OCI-LY1 (cell line): ENCODE measurements around the gene SAP130.

Experiments used
- H2AFZ ChIP-seq: fragments of 200-600 bp; sonication (generic), shearing (Covaris generic); 2 replicates; pipeline ENCODE4 v1.6.0; 2014; ENCODE audit warnings: antibody characterized with exemption, mild to moderate bottlenecking, low read length
- H3F3A ChIP-seq: fragments of 200-600 bp; sonication (generic), shearing (Covaris generic); 2 replicates; pipeline ENCODE4 v1.6.0; 2014; ENCODE audit warnings: mild to moderate bottlenecking, antibody characterized with exemption, low read length, moderate library complexity; ENCODE audit not compliant: insufficient read depth
- H3K27ac ChIP-seq: fragments of 200-600 bp; sonication (generic); 2 replicates; pipeline ENCODE4 v1.5.1; 2014; ENCODE audit warnings: low read length, mixed run types, mild to moderate bottlenecking, low read depth; ENCODE audit not compliant: poor library complexity, severe bottlenecking
- H3K27me3 ChIP-seq: fragments of 200-600 bp; sonication (generic); 2 replicates; pipeline ENCODE4 v1.6.0; 2014; ENCODE audit warnings: antibody characterized with exemption, mild to moderate bottlenecking, low read length, moderate library complexity; ENCODE audit not compliant: insufficient read depth
- H3K36me3 ChIP-seq: fragments of 200-600 bp; sonication (generic); 2 replicates; pipeline ENCODE4 v1.6.1; 2014; ENCODE audit warnings: mild to moderate bottlenecking, antibody characterized with exemption, low read length, moderate library complexity, mixed read lengths; ENCODE audit not compliant: insufficient read depth
- H3K4me1 ChIP-seq: fragments of 200-600 bp; sonication (generic); 2 replicates; pipeline ENCODE4 v1.5.1; 2014; ENCODE audit warnings: mild to moderate bottlenecking, low read length, moderate library complexity; ENCODE audit not compliant: insufficient read depth, severe bottlenecking
- H3K4me2 ChIP-seq: fragments of 200-600 bp; sonication (generic), shearing (Covaris generic); 2 replicates; pipeline ENCODE4 v1.6.1; 2014; ENCODE audit warnings: low read length
- H3K4me3 ChIP-seq: fragments of 200-600 bp; sonication (generic); 2 replicates; pipeline ENCODE4 v1.5.1; 2014; ENCODE audit warnings: low read length, low read depth, mild to moderate bottlenecking, mixed read lengths; ENCODE audit not compliant: poor library complexity, severe bottlenecking
- H3K79me2 ChIP-seq: fragments of 200-600 bp; shearing (Covaris generic); 2 replicates; pipeline ENCODE4 v1.6.1; 2016; ENCODE audit warnings: mixed run types, low read length, mixed read lengths; ENCODE audit not compliant: insufficient read depth
- H3K9ac ChIP-seq: fragments of 200-600 bp; sonication (generic), shearing (Covaris generic); 2 replicates; pipeline ENCODE4 v1.6.1; 2014; ENCODE audit warnings: mild to moderate bottlenecking, low read length, mixed read lengths
- H3K9me2 ChIP-seq: fragments of 200-600 bp; sonication (generic), shearing (Covaris generic); 2 replicates; pipeline ENCODE4 v1.6.1; 2014; ENCODE audit warnings: low read depth, mild to moderate bottlenecking, low read length, mixed read lengths
- H3K9me3 ChIP-seq: fragments of 200-600 bp; shearing (Covaris generic); 2 replicates; pipeline ENCODE4 v1.6.1; 2014; ENCODE audit warnings: low read length, mixed read lengths
- H4K20me1 ChIP-seq: fragments of 200-600 bp; sonication (generic), shearing (Covaris generic); 2 replicates; pipeline ENCODE4 v1.6.0; 2016; ENCODE audit warnings: mild to moderate bottlenecking, low read length; ENCODE audit not compliant: insufficient read depth
- EZH2 ChIP-seq: fragments of 200-600 bp; sonication (generic), shearing (Covaris generic); IDR thresholded peaks from 2 replicates; pipeline ENCODE4 v1.8.0; 2017; ENCODE audit warnings: borderline replicate concordance, mixed run types, mild to moderate bottlenecking, antibody characterized with exemption, low read length, moderate library complexity, mixed read lengths
- TF ChIP-seq, protein P1 (sequence below): fragments of 200-600 bp; sonication (generic), shearing (Covaris generic); IDR thresholded peaks from 2 replicates; pipeline ENCODE4 v1.5.1; 2017; ENCODE audit warnings: mild to moderate bottlenecking, antibody characterized with exemption, low read length, moderate library complexity, mixed read lengths

SAP130 gene

DNA sequence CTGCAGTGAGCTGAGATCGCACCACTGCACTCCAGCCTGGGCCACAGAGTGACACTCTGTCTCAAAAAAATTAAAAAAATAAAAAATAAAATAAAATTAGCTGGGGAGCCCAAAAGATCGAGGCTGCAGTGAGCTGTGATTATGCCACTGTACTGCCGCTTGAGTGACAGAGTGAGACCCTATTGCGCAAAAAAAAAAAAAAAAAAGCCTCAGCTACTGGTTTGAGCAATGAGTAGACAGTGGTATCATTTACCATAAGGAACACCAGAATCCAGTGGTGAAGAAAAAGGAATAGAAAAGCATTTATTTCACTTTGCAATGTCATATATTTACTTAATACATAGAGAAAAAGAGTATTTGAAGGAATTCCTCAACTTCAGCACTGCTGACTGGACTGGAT is 3.0 kb downstream of the SAP130 start:
- Histone ChIP-seq H3K4me1 (peaks cover 20% of the 10 kb centered on the region), H3K27me3 (no peaks in the 10 kb centered on the region), H4K20me1 (no peaks in the 10 kb centered on the region), H3K4me3 (no peak overlapping the region), H2AFZ (no peak overlapping the region), H3K79me2 (peaks cover 28% of the 10 kb centered on the region), H3F3A (no peaks in the 10 kb centered on the region), H3K36me3 (peaks cover 22% of the 10 kb centered on the region; the same call in 1 of the 2 replicates), H3K9me3 (no peaks in the 10 kb centered on the region), H3K9me2 (no peaks in the 10 kb centered on the region), H3K9ac (no peak overlapping the region), H3K27ac (no peak overlapping the region), H3K4me2 (no peak overlapping the region)
- TF ChIP-seq, protein P1, sequence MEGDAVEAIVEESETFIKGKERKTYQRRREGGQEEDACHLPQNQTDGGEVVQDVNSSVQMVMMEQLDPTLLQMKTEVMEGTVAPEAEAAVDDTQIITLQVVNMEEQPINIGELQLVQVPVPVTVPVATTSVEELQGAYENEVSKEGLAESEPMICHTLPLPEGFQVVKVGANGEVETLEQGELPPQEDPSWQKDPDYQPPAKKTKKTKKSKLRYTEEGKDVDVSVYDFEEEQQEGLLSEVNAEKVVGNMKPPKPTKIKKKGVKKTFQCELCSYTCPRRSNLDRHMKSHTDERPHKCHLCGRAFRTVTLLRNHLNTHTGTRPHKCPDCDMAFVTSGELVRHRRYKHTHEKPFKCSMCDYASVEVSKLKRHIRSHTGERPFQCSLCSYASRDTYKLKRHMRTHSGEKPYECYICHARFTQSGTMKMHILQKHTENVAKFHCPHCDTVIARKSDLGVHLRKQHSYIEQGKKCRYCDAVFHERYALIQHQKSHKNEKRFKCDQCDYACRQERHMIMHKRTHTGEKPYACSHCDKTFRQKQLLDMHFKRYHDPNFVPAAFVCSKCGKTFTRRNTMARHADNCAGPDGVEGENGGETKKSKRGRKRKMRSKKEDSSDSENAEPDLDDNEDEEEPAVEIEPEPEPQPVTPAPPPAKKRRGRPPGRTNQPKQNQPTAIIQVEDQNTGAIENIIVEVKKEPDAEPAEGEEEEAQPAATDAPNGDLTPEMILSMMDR, result no peak
- TF ChIP-seq EZH2, result no peak

DNA sequence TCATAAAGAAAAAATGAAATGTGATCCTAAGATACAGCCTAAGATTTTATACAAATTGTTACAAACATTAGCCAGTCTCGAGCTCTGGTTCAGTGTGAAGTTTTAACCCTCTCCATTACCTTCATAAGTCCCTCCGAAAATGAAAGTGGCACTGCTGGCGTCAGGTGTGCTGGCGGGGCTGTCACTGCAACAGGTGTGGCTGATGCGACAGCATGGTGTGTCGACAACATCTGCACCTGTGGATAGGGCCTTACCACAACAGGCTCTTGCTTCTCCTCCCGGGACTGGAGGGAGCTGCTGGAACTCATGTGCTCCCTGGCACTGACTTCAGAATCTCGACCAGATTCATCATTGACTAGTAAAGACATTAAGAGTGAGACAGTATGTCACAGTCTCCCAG is 10.3 kb downstream of the SAP130 start:
- Histone ChIP-seq H3K9me3 (no peaks in the 10 kb centered on the region), H3F3A (no peaks in the 10 kb centered on the region), H3K36me3 (peaks cover 65% of the 10 kb centered on the region)

DNA sequence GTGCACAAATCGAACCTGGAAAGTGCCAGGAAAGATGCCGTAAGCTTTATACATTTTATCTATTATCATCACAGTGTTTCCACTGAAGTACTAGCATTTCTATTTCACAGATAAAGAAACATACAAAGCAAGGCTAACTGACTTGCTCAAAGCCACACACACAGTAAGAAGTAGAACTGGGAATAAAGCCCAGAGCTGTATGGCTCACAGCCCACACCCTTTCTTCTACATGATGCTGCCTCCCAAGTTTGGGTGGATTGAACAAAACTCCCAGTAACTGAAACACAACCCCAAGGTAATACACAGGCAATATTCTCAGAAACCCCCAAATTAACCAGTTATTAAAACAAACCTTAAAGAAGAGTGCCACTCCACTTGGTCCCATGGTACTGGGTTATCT is 11.2 kb downstream of the SAP130 start:
- Histone ChIP-seq H3K4me2 (no peak overlapping the region), H3K4me3 (no peak overlapping the region), H4K20me1 (no peaks in the 10 kb centered on the region), H3K27ac (no peak overlapping the region), H2AFZ (no peak overlapping the region), H3K9me2 (no peaks in the 10 kb centered on the region), H3K9me3 (no peaks in the 10 kb centered on the region), H3K27me3 (no peaks in the 10 kb centered on the region), H3K4me1 (no peaks in the 10 kb centered on the region), H3K36me3 (peaks cover 67% of the 10 kb centered on the region), H3K79me2 (no peaks in the 10 kb centered on the region), H3K9ac (no peak overlapping the region), H3F3A (no peaks in the 10 kb centered on the region)
- TF ChIP-seq, protein P1, result no peak
- TF ChIP-seq EZH2, result no peak

More for the DNA sequence above, 10.3 kb downstream of the SAP130 start:
- Histone ChIP-seq H2AFZ (no peak overlapping the region), H3K9ac (no peak overlapping the region), H3K79me2 (no peaks in the 10 kb centered on the region), H3K4me3 (no peak overlapping the region), H3K27ac (no peak overlapping the region), H3K27me3 (no peaks in the 10 kb centered on the region), H3K4me1 (no peaks in the 10 kb centered on the region), H4K20me1 (no peaks in the 10 kb centered on the region), H3K4me2 (no peak overlapping the region), H3K9me2 (no peaks in the 10 kb centered on the region)
- TF ChIP-seq EZH2, result no peak
- TF ChIP-seq, protein P1, result no peak
